GM12875 (cell line): ENCODE results near the gene GATD1.
A peak's percentile ranks its signal among the peaks of the same experiment; 100 is the strongest.

Experiments used
- H3K4me3 ChIP-seq: one replicate; pipeline ENCODE4 v1.5.1; 2011; ENCODE audit warnings: low read depth, low read length, control low read depth
- CTCF ChIP-seq: IDR thresholded peaks from 2 replicates; pipeline ENCODE4 v1.5.1; 2011; ENCODE audit warnings: low read depth, mild to moderate bottlenecking, control low read depth, inconsistent platforms, low read length, moderate library complexity, borderline replicate concordance; ENCODE audit not compliant: insufficient read depth

GATD1 gene

GRCh38 chr11:803467-803742 is 26.1 kb upstream of the GATD1 start:
- TF ChIP-seq CTCF: no peak
- peak overlapping the region; percentile 66 for H3K4me3 ChIP-seq

- TF ChIP-seq CTCF: no peak
- H3K4me3 ChIP-seq: no peak overlapping the region
Measured at GRCh38 chr11:802693-803466, 25.6 kb upstream of the GATD1 start.

GRCh38 chr11:802018-802617 is 24.8 kb upstream of the GATD1 start:
- H3K4me3 ChIP-seq: no peak overlapping the region
- TF ChIP-seq CTCF: no peak

- TF ChIP-seq CTCF: no peak
- no peak overlapping the region for H3K4me3 ChIP-seq
Measured at GRCh38 chr11:801097-801780, 24.0 kb upstream of the GATD1 start.

- no peak overlapping the region for H3K4me3 ChIP-seq
- no peak for TF ChIP-seq CTCF
Measured at GRCh38 chr11:800473-800872, 23.2 kb upstream of the GATD1 start.

GRCh38 chr11:799641-800316 is 22.5 kb upstream of the GATD1 start:
- no peak overlapping the region for H3K4me3 ChIP-seq
- TF ChIP-seq CTCF: no peak
